HFFc6 (cell line): ENCODE data around the gene MMP7. TPM values are rescaled to one million over a fixed set of nuclear protein-coding genes. Genes with fewer than 3 reads are reported as not detected.
A peak's percentile ranks its signal among the peaks of the same experiment; 100 is the strongest.

Experiments used
- DNase-seq: peaks from one replicate; pipeline ENCODE4 v3.0.0-alpha.2; 2018
- H3K27ac Mint-ChIP-seq: 2 replicates; pipeline ENCODE4 v1.8.0; 2020; ENCODE audit warnings: mild to moderate bottlenecking, mixed read lengths
- H3K27me3 Mint-ChIP-seq: 2 replicates; pipeline ENCODE4 v1.8.0; 2021; ENCODE audit warnings: mild to moderate bottlenecking, moderate library complexity, mixed read lengths; ENCODE audit not compliant: insufficient read depth
- H3K36me3 Mint-ChIP-seq: 2 replicates; pipeline ENCODE4 v1.8.0; 2021; ENCODE audit warnings: low read depth, mixed read lengths
- H3K4me1 Mint-ChIP-seq: 2 replicates; pipeline ENCODE4 v1.8.0; 2020; ENCODE audit warnings: low read depth, mixed read lengths
- H3K4me3 Mint-ChIP-seq: 2 replicates; pipeline ENCODE4 v1.8.0; 2020; ENCODE audit warnings: mild to moderate bottlenecking, moderate library complexity, mixed read lengths
- H3K9me3 Mint-ChIP-seq: 2 replicates; pipeline ENCODE4 v1.8.0; 2020; ENCODE audit warnings: mild to moderate bottlenecking, mixed read lengths
- total RNA-seq, 6 experiments: library from RNA; stranded (reverse); fragmentation: NEBNext Ultra II Directional; extraction: Animal tissue kit (Norgen Biotek cat#: 25700); gene quantifications; 2 replicates in 1 of 6; 3 replicates in 5 of 6; pipeline ENCODE4 v1.2.3, GENCODE V29; 2021
- TF ChIP-seq, protein P1 (sequence below): fragments of 200-600 bp; sonication (generic); IDR thresholded peaks from 2 replicates; pipeline ENCODE4 v1.5.0; 2021; ENCODE audit warnings: antibody characterized with exemption, mild to moderate bottlenecking

The MMP7 gene
- total RNA-seq, 6 experiments from 2014 or later = not detected

DNA sequence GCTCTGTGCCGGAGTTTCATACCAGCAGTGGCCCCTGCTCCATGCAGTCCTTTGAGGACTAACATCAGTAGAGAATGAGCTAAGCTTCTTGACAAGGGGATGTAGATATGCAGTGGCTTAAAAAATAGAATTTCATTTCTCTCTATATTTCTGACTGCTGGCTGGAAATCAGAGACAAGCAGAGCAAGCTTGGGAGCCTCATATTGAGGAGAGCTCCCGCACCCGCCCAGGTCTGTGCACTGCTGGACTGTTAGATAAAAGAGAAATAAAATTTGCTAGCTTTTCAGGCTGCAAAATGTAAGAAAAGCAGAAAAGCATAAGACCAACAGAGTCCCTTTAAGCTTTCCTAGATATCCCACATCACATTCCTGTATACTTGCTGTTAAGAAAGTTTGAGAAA lies 31.4 kb downstream of the MMP7 start:
- Mint-ChIP-seq H3K9me3 (no peaks in the 10 kb centered on the region), H3K36me3 (no peaks in the 10 kb centered on the region), H3K27ac (no peak overlapping the region), H3K4me1 (peaks cover 28% of the 10 kb centered on the region), H3K27me3 (peaks cover 21% of the 10 kb centered on the region), H3K4me3 (no peak overlapping the region)
- no peak for DNase-seq
- TF ChIP-seq, protein P1, sequence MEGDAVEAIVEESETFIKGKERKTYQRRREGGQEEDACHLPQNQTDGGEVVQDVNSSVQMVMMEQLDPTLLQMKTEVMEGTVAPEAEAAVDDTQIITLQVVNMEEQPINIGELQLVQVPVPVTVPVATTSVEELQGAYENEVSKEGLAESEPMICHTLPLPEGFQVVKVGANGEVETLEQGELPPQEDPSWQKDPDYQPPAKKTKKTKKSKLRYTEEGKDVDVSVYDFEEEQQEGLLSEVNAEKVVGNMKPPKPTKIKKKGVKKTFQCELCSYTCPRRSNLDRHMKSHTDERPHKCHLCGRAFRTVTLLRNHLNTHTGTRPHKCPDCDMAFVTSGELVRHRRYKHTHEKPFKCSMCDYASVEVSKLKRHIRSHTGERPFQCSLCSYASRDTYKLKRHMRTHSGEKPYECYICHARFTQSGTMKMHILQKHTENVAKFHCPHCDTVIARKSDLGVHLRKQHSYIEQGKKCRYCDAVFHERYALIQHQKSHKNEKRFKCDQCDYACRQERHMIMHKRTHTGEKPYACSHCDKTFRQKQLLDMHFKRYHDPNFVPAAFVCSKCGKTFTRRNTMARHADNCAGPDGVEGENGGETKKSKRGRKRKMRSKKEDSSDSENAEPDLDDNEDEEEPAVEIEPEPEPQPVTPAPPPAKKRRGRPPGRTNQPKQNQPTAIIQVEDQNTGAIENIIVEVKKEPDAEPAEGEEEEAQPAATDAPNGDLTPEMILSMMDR = no peak

DNA sequence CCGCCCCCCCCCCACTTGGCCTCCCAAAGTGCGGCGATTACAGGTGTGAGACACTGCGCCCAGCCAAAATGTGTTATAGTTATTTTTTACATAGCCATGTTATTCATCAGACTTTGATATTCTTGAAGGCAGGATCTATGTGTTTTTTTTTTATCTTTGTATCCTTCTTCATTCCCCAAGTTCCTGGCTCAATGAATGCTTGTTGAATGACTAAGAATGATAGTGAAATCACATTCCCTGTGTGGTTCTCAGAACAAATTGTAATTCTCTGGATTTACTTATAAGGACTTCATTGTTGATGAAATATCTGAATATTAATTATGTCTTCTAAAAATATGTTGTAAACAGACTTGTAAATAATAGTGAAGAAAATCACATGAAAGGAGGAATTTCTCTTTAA lies 33.5 kb downstream of the MMP7 start:
- Mint-ChIP-seq H3K27me3 (peaks cover 11% of the 10 kb centered on the region), H3K4me1 (peaks cover 16% of the 10 kb centered on the region), H3K36me3 (no peaks in the 10 kb centered on the region), H3K4me3 (no peak overlapping the region), H3K9me3 (no peaks in the 10 kb centered on the region), H3K27ac (no peak overlapping the region)
- peak; percentile 10 for DNase-seq
- TF ChIP-seq, protein P1 = no peak

DNA sequence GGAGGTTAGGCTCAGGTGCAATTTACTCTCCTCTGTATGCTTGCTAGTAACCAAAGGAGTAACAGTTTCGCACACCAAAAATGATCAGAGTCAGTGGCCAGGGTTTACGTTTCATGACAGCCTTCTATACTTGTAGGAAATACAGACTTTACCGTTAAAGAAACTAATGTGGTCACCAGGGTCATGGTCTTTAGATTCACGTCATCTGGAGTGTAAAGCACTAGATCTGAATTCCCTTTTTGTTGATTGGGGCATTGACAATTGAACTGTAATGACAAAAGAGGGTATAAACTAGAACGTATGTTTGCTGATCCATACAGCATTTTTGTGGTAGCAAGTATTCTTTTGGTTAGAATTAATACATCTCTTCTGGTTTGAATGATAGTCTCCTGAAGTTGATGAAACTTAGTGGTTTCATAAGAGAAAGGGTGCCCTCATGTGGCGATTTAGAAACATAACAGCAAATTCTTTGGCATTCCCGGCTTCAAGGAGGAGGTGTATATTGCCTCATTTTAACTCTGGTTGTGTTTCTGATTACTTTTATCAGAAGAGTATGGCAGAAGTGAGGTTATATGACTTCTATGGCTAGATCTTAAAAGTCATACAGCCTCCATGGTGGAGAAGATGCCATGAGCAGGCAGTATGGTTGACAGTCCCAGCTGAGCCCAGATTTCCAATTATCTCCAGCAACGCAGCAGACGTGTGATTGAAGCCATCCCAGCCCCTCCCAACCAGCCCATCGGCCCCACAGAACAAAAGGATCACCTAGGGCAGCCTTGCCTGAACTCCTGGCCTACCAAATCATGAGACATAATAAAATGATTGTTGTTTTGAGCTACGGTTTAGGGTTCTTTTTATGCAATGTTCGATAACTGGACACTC lies 35.1 kb downstream of the MMP7 start:
- H3K9me3 Mint-ChIP-seq = no peaks in the 10 kb centered on the region

DNA sequence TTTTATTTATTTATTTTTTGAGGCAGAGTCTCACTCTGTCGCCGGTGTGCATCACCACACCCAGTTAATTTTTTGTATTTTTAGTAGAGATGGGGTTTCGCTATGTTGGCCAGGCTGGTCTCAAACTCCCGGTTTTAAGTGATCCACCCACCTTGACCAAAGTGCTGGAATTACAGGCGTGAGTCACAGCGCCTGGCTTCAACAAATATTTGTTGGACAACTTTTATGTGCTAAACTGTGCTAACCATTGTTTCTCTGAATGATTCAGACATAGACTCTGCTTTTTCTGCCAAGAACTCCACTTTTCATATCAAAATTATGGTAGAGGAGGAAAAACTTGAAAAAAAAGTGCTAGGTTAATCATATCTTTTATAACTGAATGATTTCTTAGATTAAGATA lies 36.3 kb downstream of the MMP7 start:
- peaks cover 5% of the 10 kb centered on the region for H3K27me3 Mint-ChIP-seq
- TF ChIP-seq, protein P1 = no peak
- no peak overlapping the region for H3K4me3 Mint-ChIP-seq
- peaks cover 16% of the 10 kb centered on the region for H3K4me1 Mint-ChIP-seq
- no peak overlapping the region for H3K27ac Mint-ChIP-seq
- no peaks in the 10 kb centered on the region for H3K36me3 Mint-ChIP-seq
- no peaks in the 10 kb centered on the region for H3K9me3 Mint-ChIP-seq
- DNase-seq = peak; percentile 5

More for the DNA sequence above, 35.1 kb downstream of the MMP7 start:
- Mint-ChIP-seq H3K4me3 (peak overlapping the region; percentile 32; the same call in 1 of the 2 replicates), H3K27me3 (peaks cover 11% of the 10 kb centered on the region), H3K4me1 (peaks cover 16% of the 10 kb centered on the region), H3K36me3 (no peaks in the 10 kb centered on the region), H3K27ac (no peak overlapping the region)
- DNase-seq = peak; percentile 78
- TF ChIP-seq, protein P1 = peak; percentile 87

DNA sequence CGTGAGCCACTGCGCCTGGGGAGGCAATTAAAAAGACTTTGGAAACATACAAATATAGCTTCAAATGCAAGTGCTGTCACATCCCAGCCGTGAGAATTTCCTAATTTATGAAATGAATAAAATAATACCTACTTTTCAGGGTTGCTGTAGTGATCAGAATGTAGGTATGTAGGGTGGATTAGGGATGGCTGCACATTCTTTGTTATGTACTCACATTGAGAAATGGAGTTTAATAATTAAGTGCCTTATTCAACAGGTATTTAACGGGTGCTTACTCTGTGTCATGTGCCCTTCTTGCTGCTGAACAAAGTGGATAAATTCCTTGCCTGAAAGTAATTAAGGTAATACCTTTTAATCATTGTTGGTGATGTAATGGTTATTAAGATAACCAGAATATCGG lies 37.0 kb downstream of the MMP7 start:
- Mint-ChIP-seq H3K4me3 (no peak overlapping the region), H3K36me3 (no peaks in the 10 kb centered on the region), H3K27ac (no peak overlapping the region), H3K9me3 (no peaks in the 10 kb centered on the region), H3K27me3 (peaks cover 5% of the 10 kb centered on the region), H3K4me1 (peaks cover 16% of the 10 kb centered on the region)
- TF ChIP-seq, protein P1 = no peak
- no peak for DNase-seq
